H9 (cell line): ENCODE results near the gene B4GALT6. TPM values are rescaled to one million over a fixed set of nuclear protein-coding genes. Genes with fewer than 3 reads are reported as not detected.

Experiments
- DNase-seq: peaks from one replicate; pipeline ENCODE4 v3.0.0-alpha.2; 2017
- H2AFZ ChIP-seq: one replicate; pipeline ENCODE4 v1.6.1; 2013; ENCODE audit warnings: mild to moderate bottlenecking, low read length, control low read depth, moderate library complexity
- H2AK5ac ChIP-seq: 2 replicates; pipeline ENCODE4 v1.6.1; 2013; ENCODE audit warnings: low read length, control low read depth, mixed read lengths; ENCODE audit not compliant: insufficient read length
- H2BK120ac ChIP-seq: one replicate; pipeline ENCODE4 v1.6.1; 2013; ENCODE audit warnings: low read depth, mild to moderate bottlenecking, low read length, control low read depth, inconsistent platforms; ENCODE audit not compliant: poor library complexity, severe bottlenecking
- H2BK12ac ChIP-seq: 2 replicates; pipeline ENCODE4 v1.6.1; 2013; ENCODE audit warnings: low read length, control low read depth, mixed read lengths, low read depth; ENCODE audit not compliant: insufficient read length
- H2BK15ac ChIP-seq: 2 replicates; pipeline ENCODE4 v1.6.1; 2013; ENCODE audit warnings: low read depth, low read length, control low read depth
- H2BK20ac ChIP-seq: one replicate; pipeline ENCODE4 v1.6.1; 2013; ENCODE audit warnings: low read depth, mild to moderate bottlenecking, low read length, control low read depth, inconsistent platforms; ENCODE audit not compliant: poor library complexity, severe bottlenecking
- H2BK5ac ChIP-seq: 2 replicates; pipeline ENCODE4 v1.6.1; 2013; ENCODE audit warnings: low read length, control low read depth, mixed read lengths; ENCODE audit not compliant: insufficient read length
- H3K14ac ChIP-seq: 2 replicates; pipeline ENCODE4 v1.6.1; 2013; ENCODE audit warnings: low read length, control low read depth; ENCODE audit not compliant: insufficient read depth
- H3K18ac ChIP-seq: 2 replicates; pipeline ENCODE4 v1.6.1; 2013; ENCODE audit warnings: low read depth, mild to moderate bottlenecking, mixed read lengths, low read length, control low read depth; ENCODE audit not compliant: insufficient read length
- H3K23ac ChIP-seq: 2 replicates; pipeline ENCODE4 v1.6.1; 2013; ENCODE audit warnings: low read length, control low read depth, mixed read lengths, low read depth; ENCODE audit not compliant: insufficient read length
- H3K23me2 ChIP-seq: 2 replicates; pipeline ENCODE4 v1.6.1; 2013; ENCODE audit warnings: low read depth, mild to moderate bottlenecking, mixed read lengths, low read length, control low read depth; ENCODE audit not compliant: insufficient read length, poor library complexity, severe bottlenecking
- H3K27ac ChIP-seq: 2 replicates; pipeline ENCODE4 v1.5.1; 2013; ENCODE audit warnings: low read length, control low read depth, mixed read lengths, low read depth; ENCODE audit not compliant: insufficient read length
- H3K27me3 ChIP-seq: 2 replicates; pipeline ENCODE4 v1.6.1; 2013; ENCODE audit warnings: low read length, control low read depth, inconsistent platforms; ENCODE audit not compliant: insufficient read depth
- H3K4ac ChIP-seq: 2 replicates; pipeline ENCODE4 v1.6.1; 2013; ENCODE audit warnings: low read depth, mild to moderate bottlenecking, control low read depth, inconsistent platforms, low read length, moderate library complexity
- H3K4me1 ChIP-seq: 2 replicates; pipeline ENCODE4 v1.6.1; 2013; ENCODE audit warnings: low read length, control low read depth, inconsistent platforms; ENCODE audit not compliant: insufficient read depth
- H3K4me2 ChIP-seq: 2 replicates; pipeline ENCODE4 v1.6.1; 2013; ENCODE audit warnings: low read length, control low read depth, mixed read lengths; ENCODE audit not compliant: insufficient read length, insufficient read depth
- H3K56ac ChIP-seq: 2 replicates; pipeline ENCODE4 v1.6.1; 2013; ENCODE audit warnings: low read depth, mild to moderate bottlenecking, mixed read lengths, low read length, control low read depth; ENCODE audit not compliant: insufficient read length
- H3K79me1 ChIP-seq: 2 replicates; pipeline ENCODE4 v1.6.1; 2013; ENCODE audit warnings: low read depth, mild to moderate bottlenecking, moderate library complexity, low read length, control low read depth, inconsistent platforms; ENCODE audit not compliant: insufficient read depth, poor library complexity, severe bottlenecking
- H3K79me2 ChIP-seq: 2 replicates; pipeline ENCODE4 v1.6.1; 2013; ENCODE audit warnings: low read length, control low read depth, inconsistent platforms; ENCODE audit not compliant: insufficient read depth
- H3K9ac ChIP-seq: 2 replicates; pipeline ENCODE4 v1.6.1; 2013; ENCODE audit warnings: low read length, control low read depth, mixed read lengths; ENCODE audit not compliant: insufficient read length; ENCODE audit errors: extremely low read depth
- H3K9me3 ChIP-seq: one replicate; pipeline ENCODE4 v1.6.1; 2013; ENCODE audit warnings: low read depth, low read length, inconsistent platforms; ENCODE audit not compliant: control insufficient read depth
- H3T11ph ChIP-seq: one replicate; pipeline ENCODE4 v1.6.1; 2013; ENCODE audit warnings: mild to moderate bottlenecking, low read length, control low read depth, inconsistent platforms
- H4K20me1 ChIP-seq: one replicate; pipeline ENCODE4 v1.6.1; 2013; ENCODE audit not compliant: control insufficient read depth, insufficient read length, insufficient read depth
- H4K5ac ChIP-seq: 2 replicates; pipeline ENCODE4 v1.6.1; 2013; ENCODE audit warnings: low read depth, mild to moderate bottlenecking, mixed read lengths, low read length, control low read depth; ENCODE audit not compliant: insufficient read length
- H4K8ac ChIP-seq: replicated peaks from 2 replicates; pipeline ENCODE4 v1.6.1; 2013; ENCODE audit warnings: low read length, control low read depth, mixed read lengths, low read depth; ENCODE audit not compliant: insufficient read length
- H4K91ac ChIP-seq: 2 replicates; pipeline ENCODE4 v1.6.1; 2013; ENCODE audit warnings: low read depth, mild to moderate bottlenecking, moderate library complexity, mixed read lengths, low read length, control low read depth; ENCODE audit not compliant: insufficient read length
- H3K27ac Mint-ChIP-seq, 3 experiments: 2 replicates in 2 of 3; 3 replicates in 1 of 3; pipeline ENCODE4 v1.8.0; 2020 to 2021; ENCODE audit warnings: mixed read lengths in 3 of 3, mild to moderate bottlenecking in 1 of 3, moderate library complexity in 1 of 3
- H3K27me3 Mint-ChIP-seq: 2 replicates; pipeline ENCODE4 v1.8.0; 2021; ENCODE audit warnings: low read depth, mild to moderate bottlenecking, moderate library complexity, mixed read lengths
- H3K36me3 Mint-ChIP-seq, 3 experiments: 2 replicates in 2 of 3; 3 replicates in 1 of 3; pipeline ENCODE4 v1.8.0; 2020 to 2021; ENCODE audit warnings: low read depth in 3 of 3, mixed read lengths in 3 of 3; ENCODE audit not compliant: insufficient read depth in 1 of 3
- H3K4me1 Mint-ChIP-seq, 2 experiments: 2 replicates each; pipeline ENCODE4 v1.8.0; 2020; ENCODE audit warnings: mixed read lengths in 2 of 2
- H3K4me3 Mint-ChIP-seq, 2 experiments: 2 replicates in 1 of 2; 3 replicates in 1 of 2; pipeline ENCODE4 v1.8.0; 2020 to 2021; ENCODE audit warnings: mild to moderate bottlenecking in 2 of 2, mixed read lengths in 2 of 2, moderate library complexity in 1 of 2
- H3K9me3 Mint-ChIP-seq, 2 experiments: 2 replicates in 1 of 2; 3 replicates in 1 of 2; pipeline ENCODE4 v1.8.0; 2020; ENCODE audit warnings: mild to moderate bottlenecking in 2 of 2, mixed read lengths in 2 of 2, moderate library complexity in 1 of 2
- WGBS: extraction: QIAGEN DNeasy Blood & Tissue Kit; methylation state at CpG from one replicate; pipeline ENCODE4 v1.1.7; 2013; ENCODE audit warnings: missing lambda C conversion rate, low lambda C conversion rate, mixed read lengths; ENCODE audit not compliant: insufficient read length; ENCODE audit errors: extremely low coverage; 5-methylcytosine and 5-hydroxymethylcytosine counted together
- total RNA-seq: library from RNA; stranded (reverse); gene quantifications from 2 replicates; pipeline ENCODE4 v1.2.1, GENCODE V29; 2021
- TF ChIP-seq, protein P1 (sequence below): fragments of 200-600 bp; sonication (generic); conservative IDR thresholded peaks from 3 replicates; pipeline ENCODE4 v1.8.0; 2021; ENCODE audit warnings: antibody characterized with exemption, mild to moderate bottlenecking

Gene B4GALT6
- total RNA-seq, 1 experiment from 2014 or later = 34.1 TPM

DNA sequence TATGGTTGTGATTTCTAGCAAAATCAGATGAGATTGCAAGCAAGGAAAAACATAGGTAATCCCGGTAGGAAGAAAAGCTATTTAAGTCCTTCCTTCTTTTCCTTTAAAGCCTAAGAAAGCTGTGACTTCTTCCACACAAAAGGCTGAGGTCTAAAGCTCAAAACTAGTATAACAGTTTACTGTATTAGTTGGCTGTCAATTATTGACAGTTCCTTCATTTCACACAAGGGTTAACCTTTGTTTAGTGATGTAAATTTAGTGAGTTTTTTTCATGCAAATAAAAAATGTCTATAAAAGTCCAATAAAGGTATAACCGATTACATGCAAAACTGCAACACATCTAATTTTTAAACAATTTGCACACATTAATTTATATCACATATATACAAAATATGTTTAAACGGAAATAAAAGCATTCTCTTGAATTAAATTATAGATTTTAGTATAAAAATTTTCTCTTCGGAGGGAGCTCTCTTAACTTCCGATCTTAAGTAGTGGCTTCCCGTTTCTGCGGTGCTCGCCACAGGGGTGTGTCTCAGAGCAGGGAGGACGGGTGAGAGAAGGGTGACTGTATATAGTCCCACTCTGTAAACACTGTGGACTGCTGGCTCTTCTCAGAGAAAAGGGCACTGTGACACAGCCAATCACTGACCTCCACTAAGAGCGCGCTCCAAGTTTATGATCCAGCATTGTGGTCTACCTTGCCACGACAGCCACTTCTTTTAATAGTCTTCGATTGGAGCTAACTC, 59.3 kb downstream of the B4GALT6 start:
- Mint-ChIP-seq H3K27ac (no peak overlapping the region), H3K4me1 (no peaks in the 10 kb centered on the region), H3K4me3 (no peak overlapping the region), H3K36me3 (peaks cover 29 to 41% (median 35%) of the 10 kb centered on the region in 3 experiments), H3K27me3 (no peaks in the 10 kb centered on the region), H3K9me3 (peaks cover 10 to 13% of the 10 kb centered on the region in 2 experiments)
- Histone ChIP-seq H3K27ac (no peak overlapping the region), H2BK120ac (no peak overlapping the region), H2AK5ac (no peak overlapping the region), H3T11ph (no peak overlapping the region), H4K8ac (no peak overlapping the region), H4K20me1 (no peaks in the 10 kb centered on the region), H3K79me2 (no peaks in the 10 kb centered on the region), H3K4me1 (no peaks in the 10 kb centered on the region), H2BK12ac (no peak overlapping the region), H3K23me2 (no peaks in the 10 kb centered on the region), H3K18ac (no peak overlapping the region), H3K27me3 (no peaks in the 10 kb centered on the region), H2AFZ (no peak overlapping the region), H3K9ac (no peak overlapping the region), H3K9me3 (no peaks in the 10 kb centered on the region), H3K4ac (no peak overlapping the region), H3K79me1 (no peaks in the 10 kb centered on the region), H2BK20ac (no peak overlapping the region), H4K5ac (no peak overlapping the region), H3K23ac (no peak overlapping the region), H3K14ac (no peak overlapping the region), H3K56ac (no peak overlapping the region), H3K4me2 (no peak overlapping the region), H2BK15ac (no peak overlapping the region), H2BK5ac (no peak overlapping the region), H4K91ac (no peak overlapping the region)
- no peak for DNase-seq
- WGBS = no CpG with 5 or more reads among the region's 13 CpGs
- TF ChIP-seq, protein P1, sequence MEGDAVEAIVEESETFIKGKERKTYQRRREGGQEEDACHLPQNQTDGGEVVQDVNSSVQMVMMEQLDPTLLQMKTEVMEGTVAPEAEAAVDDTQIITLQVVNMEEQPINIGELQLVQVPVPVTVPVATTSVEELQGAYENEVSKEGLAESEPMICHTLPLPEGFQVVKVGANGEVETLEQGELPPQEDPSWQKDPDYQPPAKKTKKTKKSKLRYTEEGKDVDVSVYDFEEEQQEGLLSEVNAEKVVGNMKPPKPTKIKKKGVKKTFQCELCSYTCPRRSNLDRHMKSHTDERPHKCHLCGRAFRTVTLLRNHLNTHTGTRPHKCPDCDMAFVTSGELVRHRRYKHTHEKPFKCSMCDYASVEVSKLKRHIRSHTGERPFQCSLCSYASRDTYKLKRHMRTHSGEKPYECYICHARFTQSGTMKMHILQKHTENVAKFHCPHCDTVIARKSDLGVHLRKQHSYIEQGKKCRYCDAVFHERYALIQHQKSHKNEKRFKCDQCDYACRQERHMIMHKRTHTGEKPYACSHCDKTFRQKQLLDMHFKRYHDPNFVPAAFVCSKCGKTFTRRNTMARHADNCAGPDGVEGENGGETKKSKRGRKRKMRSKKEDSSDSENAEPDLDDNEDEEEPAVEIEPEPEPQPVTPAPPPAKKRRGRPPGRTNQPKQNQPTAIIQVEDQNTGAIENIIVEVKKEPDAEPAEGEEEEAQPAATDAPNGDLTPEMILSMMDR = no peak
